HepG2 (cell line): ENCODE data around the gene PLA2G2E. TPM values are rescaled to one million over a fixed set of nuclear protein-coding genes. Genes with fewer than 3 reads are reported as not detected.
A peak's percentile ranks its signal among the peaks of the same experiment; 100 is the strongest.

Experiments
- ATAC-seq: fragments of 200-7000 bp; cut with Tn5 transposase; 3 replicates; pipeline ENCODE4 v1.9.1; 2020; ENCODE audit warnings: mild to moderate bottlenecking, moderate library complexity
- BruUV-seq: library from RNA; stranded (reverse); fragments of 400-500 nt; replicated peaks from 2 replicates; lab custom pipeline; 2021; lab: Mats Ljungman, UMichigan
- CTCF ChIA-PET: fragments of 300-600 bp; formaldehyde crosslinking; extraction: SDS; loops from one replicate; lab custom pipeline; 2021; ENCODE audit warnings: low total read pairs, inconsistent platforms, low intra/inter-chr PET ratio; lab: Yijun Ruan, JAX
- POLR2A ChIA-PET: fragments of 350-600 bp; sonication (Branson Sonifier 250); formaldehyde crosslinking; loops from one replicate; lab custom pipeline; 2020; ENCODE audit warnings: antibody characterized with exemption, inconsistent platforms; lab: Yijun Ruan, JAX
- DNase-seq: peaks from one replicate; pipeline ENCODE4 v3.0.0-alpha.2; 2015; ENCODE audit warnings: low spot score
- FAIRE-seq: peaks from 3 replicates; lab custom pipeline; 2011; peaks lifted over from hg19 to GRCh38; lab: Jason Lieb, UNC
- H2AFZ ChIP-seq: one replicate; pipeline ENCODE4 v1.6.1; 2011; ENCODE audit warnings: low read length, inconsistent platforms
- H3K27ac ChIP-seq: fragments of 300-600 bp; 3 replicates; pipeline ENCODE4 v1.8.0; 2011; ENCODE audit warnings: mixed run types, mild to moderate bottlenecking, mixed read lengths, low read length, inconsistent platforms; ENCODE audit not compliant: insufficient read depth; ENCODE audit errors: extremely low read length
- H3K27me3 ChIP-seq, 2 experiments: fragments of 200-600 bp in 1 of 2; 2 replicates in 1 of 2; 3 replicates in 1 of 2; pipeline versions ENCODE4 v1.6.0 to v1.8.0; 2011; ENCODE audit warnings: low read length in 2 of 2, mild to moderate bottlenecking in 2 of 2, moderate library complexity in 2 of 2, inconsistent platforms in 1 of 2; ENCODE audit not compliant: insufficient read depth in 2 of 2, control insufficient read depth in 1 of 2
- H3K36me3 ChIP-seq, 2 experiments: fragments of 200-600 bp in 1 of 2; replicated peaks in 1 of 2; 2 replicates in 1 of 2; 3 replicates in 1 of 2; pipeline versions ENCODE4 v1.5.1 to v1.8.0; 2011; ENCODE audit warnings: low read length in 2 of 2, inconsistent platforms in 1 of 2; ENCODE audit not compliant: insufficient read depth in 2 of 2, control insufficient read depth in 1 of 2
- H3K4me1 ChIP-seq: 2 replicates; pipeline ENCODE4 v1.5.1; 2012; ENCODE audit warnings: low read length, inconsistent platforms; ENCODE audit not compliant: insufficient read depth
- H3K4me2 ChIP-seq: 2 replicates; pipeline ENCODE4 v1.6.0; 2011; ENCODE audit warnings: low read depth, low read length, inconsistent platforms
- H3K4me3 ChIP-seq, 3 experiments: fragments of 200-600 bp in 1 of 3; sonication (generic), shearing (Covaris generic) in 1 of 3; replicated peaks in 1 of 3; 2 replicates each; pipeline ENCODE4 v1.5.1; 2011 to 2016; ENCODE audit warnings: low read length in 3 of 3, inconsistent platforms in 2 of 3, low read depth in 2 of 3, mild to moderate bottlenecking in 2 of 3, control low read depth in 1 of 3, mixed read lengths in 1 of 3; ENCODE audit not compliant: insufficient read depth in 1 of 3
- H3K79me2 ChIP-seq: one replicate; pipeline ENCODE4 v1.6.1; 2011; ENCODE audit warnings: low read length, inconsistent platforms; ENCODE audit not compliant: insufficient read depth
- H3K9ac ChIP-seq: 2 replicates; pipeline ENCODE4 v1.6.0; 2011; ENCODE audit warnings: mild to moderate bottlenecking, low read depth, low read length, inconsistent platforms; ENCODE audit not compliant: insufficient read depth
- H3K9me3 ChIP-seq: 2 replicates; pipeline ENCODE4 v1.5.1; 2012; ENCODE audit warnings: mild to moderate bottlenecking, low read length
- H4K20me1 ChIP-seq: 2 replicates; pipeline ENCODE4 v1.6.0; 2011; ENCODE audit warnings: inconsistent platforms, mild to moderate bottlenecking, low read length, moderate library complexity; ENCODE audit not compliant: insufficient read depth
- CSRNP1 ChIP-seq: sonication (generic); formaldehyde crosslinking; IDR thresholded peaks from 2 replicates; pipeline ENCODE4 v1.8.1; 2023; ENCODE audit warnings: mild to moderate bottlenecking, missing genetic modification reagents
- ELF1 ChIP-seq: sonication (generic); formaldehyde crosslinking; IDR thresholded peaks from 2 replicates; pipeline ENCODE4 v1.4.0; 2020; ENCODE audit warnings: missing genetic modification reagents
- FOXO1 ChIP-seq: sonication (generic); formaldehyde crosslinking; IDR thresholded peaks from 2 replicates; pipeline ENCODE4 v1.4.0; 2020; ENCODE audit warnings: missing genetic modification reagents
- MZF1 ChIP-seq: sonication (generic); formaldehyde crosslinking; IDR thresholded peaks from 2 replicates; pipeline ENCODE4 v1.8.1; 2023; ENCODE audit warnings: mild to moderate bottlenecking, missing genetic modification reagents, borderline replicate concordance
- NCOA5 ChIP-seq: sonication (generic); formaldehyde crosslinking; IDR thresholded peaks from 2 replicates; pipeline ENCODE4 v1.4.0; 2020; ENCODE audit warnings: missing genetic modification reagents
- NFATC3 ChIP-seq: sonication (generic); formaldehyde crosslinking; IDR thresholded peaks from 2 replicates; pipeline ENCODE4 v1.5.1; 2020; ENCODE audit warnings: mild to moderate bottlenecking, missing genetic modification reagents
- NFRKB ChIP-seq: fragments of 450-650 bp; IDR thresholded peaks from 2 replicates; pipeline ENCODE4 v1.6.1; 2017
- NRL ChIP-seq: sonication (generic); formaldehyde crosslinking; IDR thresholded peaks from 2 replicates; pipeline ENCODE4 v1.5.0; 2020; ENCODE audit warnings: missing genetic modification reagents, mild to moderate bottlenecking, moderate library complexity, borderline replicate concordance
- POGZ ChIP-seq: sonication (generic); formaldehyde crosslinking; IDR thresholded peaks from 2 replicates; pipeline ENCODE4 v1.4.0; 2020; ENCODE audit warnings: mild to moderate bottlenecking, missing genetic modification reagents
- SNAI1 ChIP-seq: sonication (generic); formaldehyde crosslinking; IDR thresholded peaks from 2 replicates; pipeline ENCODE4 v1.5.0; 2020; ENCODE audit warnings: mild to moderate bottlenecking, missing genetic modification reagents, borderline replicate concordance
- TCF12 ChIP-seq, 2 experiments: fragments of 450-650 bp in 1 of 2; sonication (generic) in 1 of 2; formaldehyde crosslinking in 1 of 2; IDR thresholded peaks; 2 replicates each; pipeline versions ENCODE4 v1.6.1 to v1.8.0; 2017 to 2022; ENCODE audit warnings: antibody characterized with exemption in 1 of 2, mild to moderate bottlenecking in 1 of 2, missing genetic modification reagents in 1 of 2, moderate library complexity in 1 of 2
- TEF ChIP-seq: sonication (generic); formaldehyde crosslinking; IDR thresholded peaks from 2 replicates; pipeline ENCODE4 v1.5.0; 2020; ENCODE audit warnings: missing genetic modification reagents
- TOE1 ChIP-seq: sonication (generic); formaldehyde crosslinking; IDR thresholded peaks from 2 replicates; pipeline ENCODE4 v1.4.0; 2020; ENCODE audit warnings: mild to moderate bottlenecking, missing genetic modification reagents
- ZEB1 ChIP-seq: IDR thresholded peaks from 2 replicates; pipeline ENCODE4 v1.6.1; 2012; ENCODE audit warnings: mild to moderate bottlenecking, low read depth, inconsistent platforms; ENCODE audit not compliant: insufficient replicate concordance
- ZNF34 ChIP-seq: sonication (generic); formaldehyde crosslinking; IDR thresholded peaks from 2 replicates; pipeline ENCODE4 v1.4.0; 2020; ENCODE audit warnings: mild to moderate bottlenecking, missing genetic modification reagents, borderline replicate concordance
- ZNF468 ChIP-seq: sonication (generic); formaldehyde crosslinking; IDR thresholded peaks from 2 replicates; pipeline ENCODE4 v1.8.0; 2022; ENCODE audit warnings: mild to moderate bottlenecking, moderate library complexity, missing genetic modification reagents
- ZNF790 ChIP-seq: sonication (generic); formaldehyde crosslinking; IDR thresholded peaks from 2 replicates; pipeline ENCODE4 v1.8.0; 2022; ENCODE audit warnings: missing genetic modification reagents, mild to moderate bottlenecking, borderline replicate concordance
- WGBS: methylation state at CpG from one replicate; pipeline ENCODE4 v1.1.6; 2017; ENCODE audit warnings: low lambda C conversion rate; 5-methylcytosine and 5-hydroxymethylcytosine counted together
- in situ Hi-C: cut with HindIII; loops from 2 replicates; pipeline ENCODE4 v1.10.0; 2017; ENCODE audit warnings: low pct_unique_long_range_greater_than_20kb; ENCODE audit not compliant: extremely low pct_ligation_motif_present
- intact Hi-C: fragments of 100-400 bp; cut with micrococcal nuclease; formaldehyde crosslinking; loops from one replicate; pipeline ENCODE4 v1.10.0; 2022; ENCODE audit not compliant: unreplicated experiment
- polyA plus RNA-seq, 8 experiments: library from polyadenylated mRNA; depleted of rRNA in 3 of 8; stranded (reverse) in 7 of 8; unstranded in 1 of 8; fragments of >200 nt; fragmentation: Illumina TruSeq in 4 of 8; extraction: Trizol in 4 of 8; gene quantifications; 2 replicates each; pipeline versions ENCODE4 v1.2.1 to v1.2.3, GENCODE V29; 2011 to 2016; ENCODE audit warnings: low read depth in 4 of 8, missing spikeins in 1 of 8, mixed read lengths in 1 of 8; ENCODE audit not compliant: insufficient read depth in 1 of 8
- total RNA-seq, 5 experiments: library from RNA; depleted of rRNA; stranded (reverse); fragments of >200 nt; fragmentation: Illumina TruSeq; extraction: Trizol; gene quantifications; 2 replicates each; pipeline ENCODE4 v1.2.3, GENCODE V29; 2016; ENCODE audit warnings: low read depth in 1 of 5
- TF ChIP-seq, protein P1 (sequence below): sonication (generic); formaldehyde crosslinking; IDR thresholded peaks from 2 replicates; pipeline ENCODE4 v1.4.0; 2020; ENCODE audit warnings: missing genetic modification reagents; ENCODE audit errors: not compliant biosample characterization
- TF ChIP-seq, protein P2 (sequence below): IDR thresholded peaks from 2 replicates; pipeline ENCODE4 v1.6.1; 2016; ENCODE audit warnings: low read depth, borderline replicate concordance

Gene PLA2G2E
- total and polyA plus RNA-seq, 2 of the 13 experiments (the other 11 are each of a cell fraction or from before 2014, with no cell fraction given) = not detected

GRCh38 chr1:19884312-19884711 lies 39.1 kb downstream of the PLA2G2E start:
- Histone ChIP-seq H3K4me1 (peaks cover 58% of the 10 kb centered on the region), H3K4me3 (peak overlapping the region in 2 of 3 experiments; percentile 80 to 82; a peak in 1 of 6 replicates), H3K36me3 (peaks cover 0 to 4% of the 10 kb centered on the region in 2 experiments; a peak in 4 of 5 replicates), H3K79me2 (peaks cover 59% of the 10 kb centered on the region), H4K20me1 (peaks cover 4% of the 10 kb centered on the region; the same call in 1 of the 2 replicates), H3K4me2 (peak overlapping the region; percentile 96), H3K9me3 (no peaks in the 10 kb centered on the region), H3K27me3 (no peaks in the 10 kb centered on the region; a peak in 1 of 5 replicates), H2AFZ (no peak overlapping the region), H3K27ac (no peak overlapping the region), H3K9ac (0 out of 2 replicates have a peak overlapping the region, but pooled peaks have one; percentile 84)
- intact Hi-C loops (loop anchor here (10.0 kb wide), 1 partner anchor 70 kb away; the partner anchor contains the start of gene RNF186), in situ Hi-C loops (no loop called here)
- DNase-seq (no peak), ATAC-seq (no peak), FAIRE-seq (no peak)
- WGBS = 95% methylated on average over 2 of the region's 2 CpGs
- CTCF ChIA-PET = no interaction called here
- POLR2A ChIA-PET = no interaction called here
- BruUV-seq = no TSS peak
- TF ChIP-seq NFATC3 (no peak), FOXO1 (CRISPR knock-in tag) (no peak), ZNF468 (CRISPR knock-in tag) (no peak), TEF (CRISPR knock-in tag) (no peak), TOE1 (CRISPR knock-in tag) (no peak), NCOA5 (no peak), ELF1 (CRISPR knock-in tag) (no peak), TCF12 (IDR thresholded peaks at IDR 0.05) (no peak), TCF12 (CRISPR knock-in tag; IDR thresholded peaks at IDR 0.05) (no peak), ZNF34 (CRISPR knock-in tag) (no peak), MZF1 (CRISPR knock-in tag) (no peak), POGZ (CRISPR knock-in tag) (no peak), ZEB1 (no peak), CSRNP1 (CRISPR knock-in tag) (no peak), NFRKB (no peak), ZNF790 (CRISPR knock-in tag) (no peak), SNAI1 (CRISPR knock-in tag) (no peak), NRL (no peak)
- TF ChIP-seq, protein P1, sequence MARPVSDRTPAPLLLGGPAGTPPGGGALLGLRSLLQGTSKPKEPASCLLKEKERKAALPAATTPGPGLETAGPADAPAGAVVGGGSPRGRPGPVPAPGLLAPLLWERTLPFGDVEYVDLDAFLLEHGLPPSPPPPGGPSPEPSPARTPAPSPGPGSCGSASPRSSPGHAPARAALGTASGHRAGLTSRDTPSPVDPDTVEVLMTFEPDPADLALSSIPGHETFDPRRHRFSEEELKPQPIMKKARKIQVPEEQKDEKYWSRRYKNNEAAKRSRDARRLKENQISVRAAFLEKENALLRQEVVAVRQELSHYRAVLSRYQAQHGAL = no peak
- TF ChIP-seq, protein P2, sequence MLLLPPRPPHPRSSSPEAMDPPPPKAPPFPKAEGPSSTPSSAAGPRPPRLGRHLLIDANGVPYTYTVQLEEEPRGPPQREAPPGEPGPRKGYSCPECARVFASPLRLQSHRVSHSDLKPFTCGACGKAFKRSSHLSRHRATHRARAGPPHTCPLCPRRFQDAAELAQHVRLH (CRISPR knock-in tag) = no peak
